ENCODE results near the gene LRRN1.

GRCh38 chr3:3765661-3766060 lies 33.6 kb upstream of the LRRN1 start:
- TF ChIP-seq CTCF (IDR thresholded peaks at IDR 0.05 in 8 of 11, conservative IDR thresholded peaks at IDR 0.05 in 3 of 11) (no peak), POLR2A (IDR thresholded peaks at IDR 0.05) (no peak)

Data from spleen (tissue), 7 donors.